Measurements from ENCODE around the gene NCBP3. TPM values are rescaled to one million over a fixed set of nuclear protein-coding genes. Genes with fewer than 3 reads are reported as not detected.

The NCBP3 gene
- total and polyA plus RNA-seq, 9 of the 15 experiments (the other 6 are each of a cell fraction or from before 2014, with no cell fraction given), result 3.1 to 25.5 (median 20.5) TPM

DNA sequence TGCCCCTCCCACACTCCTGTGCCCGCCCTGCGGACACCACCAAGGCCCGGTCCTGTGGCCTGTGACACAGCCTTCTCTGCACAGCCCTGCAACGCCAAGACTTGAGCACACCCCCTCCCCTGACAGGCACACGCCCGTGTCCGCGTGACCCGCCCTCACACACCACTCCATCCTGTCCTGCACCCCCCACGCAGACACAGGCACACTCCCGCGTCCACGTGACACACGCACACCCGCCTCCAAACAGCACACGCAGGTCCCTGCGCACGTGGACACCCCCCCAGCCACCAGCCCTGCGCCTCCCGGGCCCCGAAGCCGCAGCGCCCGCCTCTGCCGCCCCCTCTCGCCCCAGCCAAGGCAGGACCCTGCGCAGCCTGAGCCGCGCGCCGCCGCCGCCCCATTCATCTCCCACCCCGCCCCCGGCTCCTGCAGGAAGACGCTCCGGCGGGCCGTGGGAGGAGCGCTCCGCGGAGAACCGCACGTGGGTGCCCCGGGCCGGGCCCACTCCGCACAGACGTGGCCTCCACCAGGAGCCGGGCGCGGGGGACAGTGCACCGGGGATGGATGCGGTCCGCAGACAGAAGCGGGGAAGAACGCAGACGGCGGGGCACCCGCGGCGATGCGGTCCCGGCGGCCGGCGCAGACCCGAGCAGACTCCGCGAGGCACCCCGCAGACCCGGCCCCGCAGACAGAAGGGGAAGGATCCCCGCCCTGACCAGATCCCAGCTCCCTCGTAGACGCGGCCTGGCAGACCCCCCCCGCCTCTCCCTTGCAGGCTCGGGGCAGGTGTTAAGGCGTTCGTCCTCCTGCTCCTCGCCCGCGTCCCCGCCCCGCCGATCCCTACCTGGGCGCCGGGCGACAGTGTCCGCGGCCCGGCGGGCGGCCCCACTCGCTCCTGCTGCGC lies 46.3 kb upstream of the NCBP3 start (continued):
- TF ChIP-seq, protein P1, sequence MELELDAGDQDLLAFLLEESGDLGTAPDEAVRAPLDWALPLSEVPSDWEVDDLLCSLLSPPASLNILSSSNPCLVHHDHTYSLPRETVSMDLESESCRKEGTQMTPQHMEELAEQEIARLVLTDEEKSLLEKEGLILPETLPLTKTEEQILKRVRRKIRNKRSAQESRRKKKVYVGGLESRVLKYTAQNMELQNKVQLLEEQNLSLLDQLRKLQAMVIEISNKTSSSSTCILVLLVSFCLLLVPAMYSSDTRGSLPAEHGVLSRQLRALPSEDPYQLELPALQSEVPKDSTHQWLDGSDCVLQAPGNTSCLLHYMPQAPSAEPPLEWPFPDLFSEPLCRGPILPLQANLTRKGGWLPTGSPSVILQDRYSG (tag; conservative IDR thresholded peaks at IDR 0.05; ENCODE audit: low read depth), result no peak
- TF ChIP-seq, protein P2, sequence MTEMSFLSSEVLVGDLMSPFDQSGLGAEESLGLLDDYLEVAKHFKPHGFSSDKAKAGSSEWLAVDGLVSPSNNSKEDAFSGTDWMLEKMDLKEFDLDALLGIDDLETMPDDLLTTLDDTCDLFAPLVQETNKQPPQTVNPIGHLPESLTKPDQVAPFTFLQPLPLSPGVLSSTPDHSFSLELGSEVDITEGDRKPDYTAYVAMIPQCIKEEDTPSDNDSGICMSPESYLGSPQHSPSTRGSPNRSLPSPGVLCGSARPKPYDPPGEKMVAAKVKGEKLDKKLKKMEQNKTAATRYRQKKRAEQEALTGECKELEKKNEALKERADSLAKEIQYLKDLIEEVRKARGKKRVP (CRISPR knock-in tag; IDR thresholded peaks at IDR 0.05), result no peak
- TF ChIP-seq NFYB (IDR thresholded peaks at IDR 0.05; ENCODE audit: extremely low read depth, insufficient read length) (no peak), ZNF561 (CRISPR knock-in tag; conservative IDR thresholded peaks at IDR 0.05) (no peak), GTF2E2 (tag; IDR thresholded peaks at IDR 0.05) (no peak), MCM2 (IDR thresholded peaks at IDR 0.05; ENCODE audit: low read depth) (no peak), MAZ (CRISPR knock-in tag; conservative IDR thresholded peaks at IDR 0.05 in 1 of 2, IDR thresholded peaks at IDR 0.05 in 1 of 2) (peak in 1 of 2 experiments; percentile 62; a peak in 1 of 4 replicates), FOS (IDR thresholded peaks at IDR 0.05; ENCODE audit: extremely low read depth, insufficient read length) (no peak), FOXP1 (CRISPR knock-in tag; IDR thresholded peaks at IDR 0.05) (no peak), PHF8 (IDR thresholded peaks at IDR 0.05; ENCODE audit: borderline replicate concordance, low read length) (no peak; the same call in 1 of the 2 replicates), SMAD2 (IDR thresholded peaks at IDR 0.05; ENCODE audit: low read depth, low read length) (no peak), SP1 (CRISPR knock-in tag; IDR thresholded peaks at IDR 0.05) (no peak), SREBF2 (CRISPR knock-in tag; IDR thresholded peaks at IDR 0.05) (no peak), KDM1A (IDR thresholded peaks at IDR 0.05) (peak in 1 of 2 experiments; percentile 62; a peak in 1 of 4 replicates), ZNF263 (CRISPR knock-in tag; IDR thresholded peaks at IDR 0.05; ENCODE audit: borderline replicate concordance) (no peak), DACH1 (IDR thresholded peaks at IDR 0.05; ENCODE audit: partially characterized antibody) (no peak), ILF3 (IDR thresholded peaks at IDR 0.05; ENCODE audit: borderline replicate concordance) (no peak), ZNF253 (CRISPR knock-in tag; conservative IDR thresholded peaks at IDR 0.05) (no peak), MXI1 (IDR thresholded peaks at IDR 0.05; ENCODE audit: low read depth, low read length) (no peak), DIDO1 (tag; IDR thresholded peaks at IDR 0.05; ENCODE audit: low read depth) (no peak), HNRNPLL (IDR thresholded peaks at IDR 0.05; ENCODE audit: low read depth, low read length, poor library complexity, severe bottlenecking) (no peak), NBN (IDR thresholded peaks at IDR 0.05; ENCODE audit: low read depth) (no peak)
- TF ChIP-seq, protein P3, sequence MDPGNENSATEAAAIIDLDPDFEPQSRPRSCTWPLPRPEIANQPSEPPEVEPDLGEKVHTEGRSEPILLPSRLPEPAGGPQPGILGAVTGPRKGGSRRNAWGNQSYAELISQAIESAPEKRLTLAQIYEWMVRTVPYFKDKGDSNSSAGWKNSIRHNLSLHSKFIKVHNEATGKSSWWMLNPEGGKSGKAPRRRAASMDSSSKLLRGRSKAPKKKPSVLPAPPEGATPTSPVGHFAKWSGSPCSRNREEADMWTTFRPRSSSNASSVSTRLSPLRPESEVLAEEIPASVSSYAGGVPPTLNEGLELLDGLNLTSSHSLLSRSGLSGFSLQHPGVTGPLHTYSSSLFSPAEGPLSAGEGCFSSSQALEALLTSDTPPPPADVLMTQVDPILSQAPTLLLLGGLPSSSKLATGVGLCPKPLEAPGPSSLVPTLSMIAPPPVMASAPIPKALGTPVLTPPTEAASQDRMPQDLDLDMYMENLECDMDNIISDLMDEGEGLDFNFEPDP (CRISPR knock-in tag; IDR thresholded peaks at IDR 0.05), result no peak
- TF ChIP-seq, protein P4, sequence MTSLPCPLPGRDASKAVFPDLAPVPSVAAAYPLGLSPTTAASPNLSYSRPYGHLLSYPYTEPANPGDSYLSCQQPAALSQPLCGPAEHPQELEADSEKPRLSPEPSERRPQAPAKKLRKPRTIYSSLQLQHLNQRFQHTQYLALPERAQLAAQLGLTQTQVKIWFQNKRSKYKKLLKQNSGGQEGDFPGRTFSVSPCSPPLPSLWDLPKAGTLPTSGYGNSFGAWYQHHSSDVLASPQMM (CRISPR knock-in tag; IDR thresholded peaks at IDR 0.05), result no peak
